Activated naive CD4-positive, alpha-beta T cell treated with anti-CD3 and anti-CD28 coated beads for 36 hours (primary cell): ENCODE data around the gene CSNK2A1. TPM values are rescaled to one million over a fixed set of nuclear protein-coding genes. Genes with fewer than 3 reads are reported as not detected.

ENCODE experiments used
- CTCF ChIA-PET: fragments of 350-600 bp; sonication (Branson Sonifier 250); formaldehyde crosslinking; loops from one replicate; lab custom pipeline; 2021; ENCODE audit warnings: antibody characterized with exemption; lab: Charles Lee
- DNase-seq: peaks from one replicate; pipeline ENCODE4 v3.0.0-alpha.2; 2020
- H3K27ac Mint-ChIP-seq: one replicate; pipeline ENCODE4 v1.8.0; 2021; ENCODE audit warnings: mild to moderate bottlenecking, mixed read lengths
- H3K27me3 Mint-ChIP-seq: one replicate; pipeline ENCODE4 v1.8.0; 2021; ENCODE audit warnings: low read depth, mixed read lengths
- H3K36me3 Mint-ChIP-seq: one replicate; pipeline ENCODE4 v1.8.0; 2021; ENCODE audit warnings: low read depth, mixed read lengths
- H3K4me1 Mint-ChIP-seq: one replicate; pipeline ENCODE4 v1.8.0; 2021; ENCODE audit warnings: low read depth, mixed read lengths
- H3K4me3 Mint-ChIP-seq: one replicate; pipeline ENCODE4 v1.8.0; 2021; ENCODE audit warnings: mild to moderate bottlenecking, moderate library complexity, mixed read lengths
- H3K9me3 Mint-ChIP-seq: one replicate; pipeline ENCODE4 v1.8.0; 2021; ENCODE audit warnings: mixed read lengths
- intact Hi-C: fragments of 100-400 bp; cut with micrococcal nuclease; formaldehyde crosslinking; loops from one replicate; pipeline ENCODE4 v1.15.1; 2023
- total RNA-seq, 2 experiments: library from RNA; stranded (reverse); gene quantifications; one replicate each; pipeline ENCODE4 v1.2.3, GENCODE V29; 2021

CSNK2A1 gene
- total RNA-seq, 2 experiments from 2014 or later = 164 to 167 TPM

GRCh38 chr20:561437-562231 lies 18.0 kb upstream of the CSNK2A1 start:
- Mint-ChIP-seq H3K4me3 (no peak overlapping the region), H3K27ac (no peak overlapping the region), H3K36me3 (no peaks in the 10 kb centered on the region), H3K9me3 (no peaks in the 10 kb centered on the region), H3K27me3 (peaks cover 11% of the 10 kb centered on the region), H3K4me1 (no peaks in the 10 kb centered on the region)
- peak; percentile 77 for DNase-seq
- CTCF ChIA-PET = interaction anchor here (0.8 to 3.1 kb wide), 12 partner anchors 11 to 178 kb away, joined by 3 to 22 read pairs (median 6); no protein-coding TSS in a partner anchor
- intact Hi-C loops = loop anchor here (1.0 kb wide), 5 partner anchors 84 to 207 kb away; no protein-coding TSS in a partner anchor

GRCh38 chr20:560680-561079 lies 17.1 kb upstream of the CSNK2A1 start:
- Mint-ChIP-seq H3K27ac (no peak overlapping the region), H3K36me3 (no peaks in the 10 kb centered on the region), H3K27me3 (peaks cover 7% of the 10 kb centered on the region), H3K4me1 (no peaks in the 10 kb centered on the region), H3K4me3 (no peak overlapping the region), H3K9me3 (no peaks in the 10 kb centered on the region)
- no peak for DNase-seq
- intact Hi-C loops = loop anchor here (1.0 kb wide), 5 partner anchors 85 to 206 kb away; no protein-coding TSS in a partner anchor
- CTCF ChIA-PET = interaction anchor here (0.8 to 3.1 kb wide), 6 partner anchors 12 to 179 kb away, joined by 3 to 22 read pairs (median 9); no protein-coding TSS in a partner anchor

GRCh38 chr20:558117-558516 lies 14.5 kb upstream of the CSNK2A1 start:
- CTCF ChIA-PET = no interaction called here
- DNase-seq = no peak
- intact Hi-C loops = no loop called here
- H3K27ac Mint-ChIP-seq = no peak overlapping the region
- H3K4me1 Mint-ChIP-seq = no peaks in the 10 kb centered on the region
- peaks cover 16% of the 10 kb centered on the region for H3K27me3 Mint-ChIP-seq
- no peaks in the 10 kb centered on the region for H3K9me3 Mint-ChIP-seq
- H3K36me3 Mint-ChIP-seq = no peaks in the 10 kb centered on the region
- no peak overlapping the region for H3K4me3 Mint-ChIP-seq

GRCh38 chr20:556984-557383 lies 13.4 kb upstream of the CSNK2A1 start:
- intact Hi-C loops = no loop called here
- H3K9me3 Mint-ChIP-seq = no peaks in the 10 kb centered on the region
- no peak overlapping the region for H3K4me3 Mint-ChIP-seq
- no peaks in the 10 kb centered on the region for H3K4me1 Mint-ChIP-seq
- no peak for DNase-seq
- H3K36me3 Mint-ChIP-seq = no peaks in the 10 kb centered on the region
- H3K27ac Mint-ChIP-seq = no peak overlapping the region
- H3K27me3 Mint-ChIP-seq = peaks cover 19% of the 10 kb centered on the region
- CTCF ChIA-PET = interaction anchor here (1.0 kb wide), 1 partner anchor 88 kb away, joined by 3 read pairs; no protein-coding TSS in a partner anchor

- Mint-ChIP-seq H3K27me3 (peaks cover 24% of the 10 kb centered on the region), H3K9me3 (no peaks in the 10 kb centered on the region), H3K4me3 (no peak overlapping the region), H3K36me3 (no peaks in the 10 kb centered on the region), H3K27ac (no peak overlapping the region), H3K4me1 (no peaks in the 10 kb centered on the region)
- no peak for DNase-seq
- intact Hi-C loops = no loop called here
- CTCF ChIA-PET = no interaction called here
Observed at GRCh38 chr20:555976-556385, 12.4 kb upstream of the CSNK2A1 start.

GRCh38 chr20:550611-551010 lies 7.0 kb upstream of the CSNK2A1 start:
- H3K9me3 Mint-ChIP-seq = no peaks in the 10 kb centered on the region
- no peaks in the 10 kb centered on the region for H3K36me3 Mint-ChIP-seq
- CTCF ChIA-PET = interaction anchor here (0.6 to 1.1 kb wide), 2 partner anchors 95 to 112 kb away, joined by 3 to 5 read pairs; no protein-coding TSS in a partner anchor
- intact Hi-C loops = no loop called here
- H3K27me3 Mint-ChIP-seq = peaks cover 25% of the 10 kb centered on the region
- H3K27ac Mint-ChIP-seq = no peak overlapping the region
- H3K4me1 Mint-ChIP-seq = no peaks in the 10 kb centered on the region
- no peak for DNase-seq
- H3K4me3 Mint-ChIP-seq = no peak overlapping the region

- H3K9me3 Mint-ChIP-seq = no peaks in the 10 kb centered on the region
- no peaks in the 10 kb centered on the region for H3K36me3 Mint-ChIP-seq
- H3K4me1 Mint-ChIP-seq = no peaks in the 10 kb centered on the region
- peaks cover 22% of the 10 kb centered on the region for H3K27me3 Mint-ChIP-seq
- CTCF ChIA-PET = interaction anchor here (0.6 to 1.1 kb wide), 3 partner anchors 95 to 576 kb away, joined by 3 to 5 read pairs (median 3); no protein-coding TSS in a partner anchor
- DNase-seq = no peak
- intact Hi-C loops = no loop called here
- H3K27ac Mint-ChIP-seq = no peak overlapping the region
- H3K4me3 Mint-ChIP-seq = no peak overlapping the region
Observed at GRCh38 chr20:549722-550496, 6.3 kb upstream of the CSNK2A1 start.

- DNase-seq = no peak
- peaks cover 18% of the 10 kb centered on the region for H3K27me3 Mint-ChIP-seq
- no peak overlapping the region for H3K4me3 Mint-ChIP-seq
- intact Hi-C loops = no loop called here
- H3K27ac Mint-ChIP-seq = no peak overlapping the region
- CTCF ChIA-PET = interaction anchor here (0.6 kb wide), 1 partner anchor 577 kb away, joined by 3 read pairs; no protein-coding TSS in a partner anchor
- H3K4me1 Mint-ChIP-seq = peaks cover 9% of the 10 kb centered on the region
- no peaks in the 10 kb centered on the region for H3K36me3 Mint-ChIP-seq
- H3K9me3 Mint-ChIP-seq = no peaks in the 10 kb centered on the region
Observed at GRCh38 chr20:548906-549305, 5.3 kb upstream of the CSNK2A1 start.

- CTCF ChIA-PET = interaction anchor here (0.6 to 1.3 kb wide), 5 partner anchors 19 to 193 kb away, joined by 3 to 4 read pairs (median 3); no protein-coding TSS in a partner anchor
- DNase-seq = no peak
- peaks cover 15% of the 10 kb centered on the region for H3K4me1 Mint-ChIP-seq
- no peaks in the 10 kb centered on the region for H3K9me3 Mint-ChIP-seq
- no peak overlapping the region for H3K4me3 Mint-ChIP-seq
- peaks cover 6% of the 10 kb centered on the region for H3K36me3 Mint-ChIP-seq
- H3K27me3 Mint-ChIP-seq = peaks cover 16% of the 10 kb centered on the region
- no peak overlapping the region for H3K27ac Mint-ChIP-seq
- intact Hi-C loops = no loop called here
Observed at GRCh38 chr20:547394-547793, 3.8 kb upstream of the CSNK2A1 start.

GRCh38 chr20:546353-546752 lies 2.8 kb upstream of the CSNK2A1 start:
- H3K27ac Mint-ChIP-seq = no peak overlapping the region
- intact Hi-C loops = no loop called here
- H3K4me3 Mint-ChIP-seq = no peak overlapping the region
- CTCF ChIA-PET = interaction anchor here (1.0 to 1.3 kb wide), 2 partner anchors 18 to 99 kb away, joined by 3 read pairs; no protein-coding TSS in a partner anchor
- H3K27me3 Mint-ChIP-seq = peaks cover 10% of the 10 kb centered on the region
- DNase-seq = no peak
- no peaks in the 10 kb centered on the region for H3K9me3 Mint-ChIP-seq
- H3K36me3 Mint-ChIP-seq = peaks cover 11% of the 10 kb centered on the region
- H3K4me1 Mint-ChIP-seq = peaks cover 25% of the 10 kb centered on the region

GRCh38 chr20:544153-544725 lies 649 bp upstream of the CSNK2A1 start:
- Mint-ChIP-seq H3K27ac (peak overlapping the region; percentile 97), H3K4me3 (peak overlapping the region; percentile 81), H3K27me3 (peaks cover 2% of the 10 kb centered on the region), H3K9me3 (peaks cover 5% of the 10 kb centered on the region), H3K4me1 (peaks cover 45% of the 10 kb centered on the region), H3K36me3 (peaks cover 28% of the 10 kb centered on the region)
- CTCF ChIA-PET = interaction anchor here (0.6 to 1.6 kb wide), 6 partner anchors 9 to 195 kb away, joined by 3 to 6 read pairs (median 3); no protein-coding TSS in a partner anchor
- no peak for DNase-seq
- intact Hi-C loops = loop anchor here (5.0 kb wide), 2 partner anchors 288 to 1558 kb away; partner anchors contain the start of genes FAM110A and STK35
